HG02571 (cell line): Measurements from ENCODE around the gene MYRF.

ENCODE experiments used
- ATAC-seq: cut with Tn5 transposase; IDR thresholded peaks from one replicate; pipeline ENCODE4 v1.9.1; 2021; ENCODE audit warnings: mild to moderate bottlenecking, moderate library complexity; ENCODE audit not compliant: unreplicated experiment

Gene MYRF

GRCh38 chr11:61774411-61774810 lies 22.0 kb downstream of the MYRF start:
- ATAC-seq: no peak

- ATAC-seq: no peak
Measured at GRCh38 chr11:61775106-61775505, 22.7 kb downstream of the MYRF start.

- no peak for ATAC-seq
Measured at GRCh38 chr11:61775606-61776554, 23.4 kb downstream of the MYRF start.

GRCh38 chr11:61776561-61777075 lies 24.2 kb downstream of the MYRF start:
- no peak for ATAC-seq

- no peak for ATAC-seq
Measured at GRCh38 chr11:61777234-61778090, 25.0 kb downstream of the MYRF start.

- no peak for ATAC-seq
Measured at GRCh38 chr11:61778357-61778886, 26.0 kb downstream of the MYRF start.

GRCh38 chr11:61778920-61779650 lies 26.6 kb downstream of the MYRF start:
- no peak for ATAC-seq

GRCh38 chr11:61779666-61780525 lies 27.5 kb downstream of the MYRF start:
- ATAC-seq: no peak

GRCh38 chr11:61780581-61781162 lies 28.2 kb downstream of the MYRF start:
- ATAC-seq: no peak

GRCh38 chr11:61781585-61781984 lies 29.1 kb downstream of the MYRF start:
- no peak for ATAC-seq

- no peak for ATAC-seq
Measured at GRCh38 chr11:61782299-61782698, 29.9 kb downstream of the MYRF start.

GRCh38 chr11:61782841-61783240 lies 30.4 kb downstream of the MYRF start:
- no peak for ATAC-seq

GRCh38 chr11:61783717-61784505 lies 31.5 kb downstream of the MYRF start:
- no peak for ATAC-seq

- no peak for ATAC-seq
Measured at GRCh38 chr11:61784506-61784805, 32.0 kb downstream of the MYRF start.

GRCh38 chr11:61785837-61786402 lies 33.5 kb downstream of the MYRF start:
- ATAC-seq: no peak

- no peak for ATAC-seq
Measured at GRCh38 chr11:61787928-61788491, 35.6 kb downstream of the MYRF start.

- no peak for ATAC-seq
Measured at GRCh38 chr11:61791737-61792309, 39.4 kb downstream of the MYRF start.
